Measurements from ENCODE around the gene KAT2A. TPM values are rescaled to one million over a fixed set of nuclear protein-coding genes. Genes with fewer than 3 reads are reported as not detected.
A peak's percentile ranks its signal among the peaks of the same experiment; 100 is the strongest.

The KAT2A gene
- total RNA-seq, 1 experiment from 2014 or later: 43.5 TPM

DNA sequence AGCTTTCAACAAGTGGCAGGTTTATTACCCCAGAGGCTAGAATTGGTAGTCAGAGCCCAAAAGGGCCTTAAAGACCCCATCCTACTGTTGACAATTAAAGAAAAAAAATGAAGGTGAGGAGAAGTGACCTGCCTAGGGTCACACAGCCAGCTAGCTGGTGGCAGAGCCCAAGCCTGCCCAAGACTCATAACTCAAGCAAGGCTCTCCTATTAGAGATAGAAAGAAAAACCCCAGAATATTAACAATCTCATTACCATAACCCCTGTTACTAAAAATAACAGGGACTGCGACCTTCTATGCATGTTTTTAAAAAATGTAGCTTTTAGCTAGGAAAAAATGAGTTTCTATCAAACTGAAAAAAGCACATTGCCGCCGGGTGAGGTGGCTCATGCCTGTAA is 15.5 kb upstream of the KAT2A start:
- Histone ChIP-seq H3K23ac (ENCODE audit: insufficient read length, low read depth, low read length) (no peak overlapping the region), H3K9me3 (ENCODE audit: control insufficient read depth, low read depth, low read length) (no peaks in the 10 kb centered on the region), H2BK5ac (ENCODE audit: insufficient read length, low read length) (no peak overlapping the region), H3K9ac (ENCODE audit: extremely low read depth, insufficient read length, low read length) (no peak overlapping the region), H4K91ac (ENCODE audit: insufficient read length, low read depth, low read length) (no peak overlapping the region), H3K4ac (ENCODE audit: low read depth, low read length) (no peak overlapping the region), H2AK5ac (ENCODE audit: insufficient read length, low read length) (no peak overlapping the region), H3K4me2 (ENCODE audit: insufficient read depth, insufficient read length, low read length) (no peak overlapping the region), H3K27me3 (ENCODE audit: insufficient read depth, low read length) (no peaks in the 10 kb centered on the region), H2BK15ac (ENCODE audit: low read depth, low read length) (no peak overlapping the region), H3K79me2 (ENCODE audit: insufficient read depth, low read length) (peaks cover 2% of the 10 kb centered on the region; the same call in 1 of the 2 replicates), H3K56ac (ENCODE audit: insufficient read length, low read depth, low read length) (no peak overlapping the region), H3T11ph (ENCODE audit: low read length) (no peak overlapping the region), H3K18ac (ENCODE audit: insufficient read length, low read depth, low read length) (no peak overlapping the region), H4K20me1 (ENCODE audit: control insufficient read depth, insufficient read depth, insufficient read length) (no peaks in the 10 kb centered on the region), H2BK120ac (ENCODE audit: low read depth, low read length, poor library complexity, severe bottlenecking) (no peak overlapping the region), H3K4me1 (ENCODE audit: insufficient read depth, low read length) (peaks cover 5% of the 10 kb centered on the region; the same call in 1 of the 2 replicates), H2AFZ (ENCODE audit: low read length) (no peak overlapping the region), H3K79me1 (ENCODE audit: insufficient read depth, low read depth, low read length, poor library complexity, severe bottlenecking) (peaks cover 9% of the 10 kb centered on the region), H4K8ac (replicated peaks; ENCODE audit: insufficient read length, low read depth, low read length) (no peak overlapping the region), H2BK20ac (ENCODE audit: low read depth, low read length, poor library complexity, severe bottlenecking) (no peak overlapping the region), H3K27ac (ENCODE audit: insufficient read length, low read depth, low read length) (peak overlapping the region; percentile 50), H3K23me2 (ENCODE audit: insufficient read length, low read depth, low read length, poor library complexity, severe bottlenecking) (no peaks in the 10 kb centered on the region), H2BK12ac (ENCODE audit: insufficient read length, low read depth, low read length) (no peak overlapping the region), H3K14ac (ENCODE audit: insufficient read depth, low read length) (no peak overlapping the region), H4K5ac (ENCODE audit: insufficient read length, low read depth, low read length) (no peak overlapping the region)
- TF ChIP-seq, protein P1, sequence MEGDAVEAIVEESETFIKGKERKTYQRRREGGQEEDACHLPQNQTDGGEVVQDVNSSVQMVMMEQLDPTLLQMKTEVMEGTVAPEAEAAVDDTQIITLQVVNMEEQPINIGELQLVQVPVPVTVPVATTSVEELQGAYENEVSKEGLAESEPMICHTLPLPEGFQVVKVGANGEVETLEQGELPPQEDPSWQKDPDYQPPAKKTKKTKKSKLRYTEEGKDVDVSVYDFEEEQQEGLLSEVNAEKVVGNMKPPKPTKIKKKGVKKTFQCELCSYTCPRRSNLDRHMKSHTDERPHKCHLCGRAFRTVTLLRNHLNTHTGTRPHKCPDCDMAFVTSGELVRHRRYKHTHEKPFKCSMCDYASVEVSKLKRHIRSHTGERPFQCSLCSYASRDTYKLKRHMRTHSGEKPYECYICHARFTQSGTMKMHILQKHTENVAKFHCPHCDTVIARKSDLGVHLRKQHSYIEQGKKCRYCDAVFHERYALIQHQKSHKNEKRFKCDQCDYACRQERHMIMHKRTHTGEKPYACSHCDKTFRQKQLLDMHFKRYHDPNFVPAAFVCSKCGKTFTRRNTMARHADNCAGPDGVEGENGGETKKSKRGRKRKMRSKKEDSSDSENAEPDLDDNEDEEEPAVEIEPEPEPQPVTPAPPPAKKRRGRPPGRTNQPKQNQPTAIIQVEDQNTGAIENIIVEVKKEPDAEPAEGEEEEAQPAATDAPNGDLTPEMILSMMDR (conservative IDR thresholded peaks at IDR 0.05): no peak
- no CpG with 5 or more reads among the region's 3 CpGs for WGBS (ENCODE audit: extremely low coverage, insufficient read length, low lambda C conversion rate)
- Mint-ChIP-seq H3K9me3 (no peaks in the 10 kb centered on the region), H3K36me3 (ENCODE audit: insufficient read depth in 1 of 3, low read depth in 3 of 3) (peaks cover 0 to 19% (median 0%) of the 10 kb centered on the region in 3 experiments; a peak in 4 of 7 replicates), H3K4me1 (peaks cover 26 to 40% of the 10 kb centered on the region in 2 experiments), H3K27ac (peak overlapping the region in 2 of 3 experiments; percentile 57 to 90; a peak in 3 of 7 replicates), H3K4me3 (no peak overlapping the region), H3K27me3 (ENCODE audit: low read depth) (no peaks in the 10 kb centered on the region)
- no peak for DNase-seq
